IPS DF 6.9 (cell line): ENCODE measurements around the gene MDK.
A peak's percentile ranks its signal among the peaks of the same experiment; 100 is the strongest.

Source experiments
- DNase-seq: peaks from one replicate; pipeline ENCODE4 v3.0.0-alpha.2; 2013; ENCODE audit warnings: low read depth, low spot score
- H3K27ac ChIP-seq: one replicate; pipeline ENCODE4 v1.5.1; 2013; ENCODE audit warnings: low read length, control low read depth
- H3K27me3 ChIP-seq: 2 replicates; pipeline ENCODE4 v1.6.1; 2013; ENCODE audit warnings: mild to moderate bottlenecking, low read length; ENCODE audit not compliant: control insufficient read depth, insufficient read depth
- H3K36me3 ChIP-seq: 2 replicates; pipeline ENCODE4 v1.6.1; 2013; ENCODE audit warnings: low read length; ENCODE audit not compliant: control insufficient read depth, insufficient read depth
- H3K4me1 ChIP-seq: 2 replicates; pipeline ENCODE4 v1.6.1; 2013; ENCODE audit warnings: low read length; ENCODE audit not compliant: control insufficient read depth, insufficient read depth
- H3K4me3 ChIP-seq: 2 replicates; pipeline ENCODE4 v1.5.1; 2013; ENCODE audit warnings: mild to moderate bottlenecking, low read length
- H3K9me3 ChIP-seq: 2 replicates; pipeline ENCODE4 v1.6.1; 2013; ENCODE audit warnings: low read length, inconsistent platforms; ENCODE audit not compliant: control insufficient read depth, insufficient read depth
- WGBS: extraction: QIAGEN DNeasy Blood & Tissue Kit; methylation state at CpG from one replicate; pipeline ENCODE4 v1.1.7; 2013; ENCODE audit warnings: mixed read lengths, missing lambda C conversion rate; ENCODE audit not compliant: insufficient read length, insufficient coverage; 5-methylcytosine and 5-hydroxymethylcytosine counted together

The MDK gene

DNA sequence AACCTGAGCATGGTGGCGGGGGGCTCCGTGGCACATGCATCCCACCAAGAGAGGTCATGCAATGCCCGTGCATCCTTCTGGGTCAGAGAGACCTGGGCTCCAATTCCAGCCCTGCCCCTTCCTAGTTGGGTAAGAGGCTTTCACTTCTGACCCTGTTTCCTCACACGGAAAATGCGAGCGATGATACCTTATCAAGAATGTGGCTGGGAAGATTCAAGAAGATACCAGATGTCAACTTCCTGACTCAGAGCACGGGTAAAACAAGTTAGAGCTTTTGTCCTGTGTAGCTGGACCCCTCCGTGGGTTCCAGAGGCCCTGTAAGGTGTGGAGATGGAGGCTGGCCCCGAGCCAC is 42.9 kb upstream of the MDK start:
- Histone ChIP-seq H3K36me3 (no peaks in the 10 kb centered on the region), H3K27me3 (peaks cover 5% of the 10 kb centered on the region; the same call in 1 of the 2 replicates), H3K27ac (peak overlapping the region; percentile 70), H3K4me1 (peaks cover 19% of the 10 kb centered on the region), H3K4me3 (no peak overlapping the region; the same call in 1 of the 2 replicates), H3K9me3 (no peaks in the 10 kb centered on the region)
- no peak for DNase-seq
- no CpG with 5 or more reads among the region's 9 CpGs for WGBS

DNA sequence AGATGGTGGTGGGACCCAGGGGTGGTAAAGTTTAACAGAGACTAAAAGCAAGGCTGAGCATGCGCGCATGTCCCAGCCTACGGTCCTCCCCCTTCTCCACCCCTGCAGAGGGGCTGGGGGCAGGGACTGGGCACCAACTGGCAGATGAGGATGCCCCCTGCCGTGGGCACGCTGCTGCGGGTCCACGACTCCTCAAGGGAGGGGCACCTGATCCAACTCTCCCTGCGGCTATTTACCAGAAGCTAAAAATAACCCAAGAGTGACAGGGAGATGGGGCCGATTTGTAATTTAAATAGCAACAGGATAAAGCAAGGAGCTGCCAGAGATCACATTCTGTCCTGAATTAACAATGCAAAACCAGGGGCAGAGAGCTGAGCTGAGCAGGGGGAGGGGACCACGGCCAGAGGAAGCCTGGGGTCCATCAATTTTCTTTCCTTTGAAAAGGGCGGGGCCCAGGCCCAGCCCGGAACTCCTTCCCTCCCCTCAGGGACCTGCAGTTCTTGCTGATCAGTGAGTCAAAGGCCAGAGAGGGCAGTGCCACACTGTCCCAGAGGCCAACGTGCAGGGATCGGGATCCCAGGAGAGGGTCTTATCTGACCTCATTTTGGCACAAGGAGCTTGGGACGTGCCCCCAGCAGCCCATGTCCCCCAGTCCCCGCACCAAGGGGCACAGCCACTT is 42.3 kb upstream of the MDK start:
- Histone ChIP-seq H3K9me3 (no peaks in the 10 kb centered on the region), H3K36me3 (no peaks in the 10 kb centered on the region), H3K4me3 (no peak overlapping the region; the same call in 1 of the 2 replicates), H3K4me1 (peaks cover 19% of the 10 kb centered on the region), H3K27me3 (peaks cover under 1% of the 10 kb centered on the region; the same call in 1 of the 2 replicates), H3K27ac (peak overlapping the region; percentile 70)
- WGBS = no CpG with 5 or more reads among the region's 16 CpGs
- DNase-seq = peak; percentile 91

DNA sequence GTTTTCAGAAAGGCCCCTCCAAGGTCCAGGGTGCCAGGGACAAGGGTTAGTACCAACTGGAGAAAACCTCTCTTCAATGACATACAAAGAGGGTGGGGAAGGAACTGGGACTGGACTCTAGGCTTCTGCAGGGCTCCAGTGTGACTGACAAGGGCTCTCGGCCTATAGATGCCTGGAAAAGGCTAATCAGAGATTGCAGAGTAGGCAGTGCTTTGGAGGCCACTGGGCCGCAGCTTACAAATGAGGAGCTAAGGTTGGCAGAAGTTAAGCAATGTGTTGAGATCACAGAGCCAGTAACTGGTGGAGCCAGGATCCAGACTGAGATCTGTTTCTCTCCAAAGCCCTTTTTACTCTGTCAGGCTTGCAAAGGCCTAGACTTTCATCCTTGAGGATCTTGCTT is 41.7 kb upstream of the MDK start:
- H3K27me3 ChIP-seq = no peaks in the 10 kb centered on the region
- no peak for DNase-seq
- H3K9me3 ChIP-seq = no peaks in the 10 kb centered on the region
- no CpG with 5 or more reads among the region's 2 CpGs for WGBS
- H3K4me1 ChIP-seq = peaks cover 20% of the 10 kb centered on the region
- H3K36me3 ChIP-seq = no peaks in the 10 kb centered on the region
- H3K4me3 ChIP-seq = no peak overlapping the region
- peak overlapping the region; percentile 32 for H3K27ac ChIP-seq

DNA sequence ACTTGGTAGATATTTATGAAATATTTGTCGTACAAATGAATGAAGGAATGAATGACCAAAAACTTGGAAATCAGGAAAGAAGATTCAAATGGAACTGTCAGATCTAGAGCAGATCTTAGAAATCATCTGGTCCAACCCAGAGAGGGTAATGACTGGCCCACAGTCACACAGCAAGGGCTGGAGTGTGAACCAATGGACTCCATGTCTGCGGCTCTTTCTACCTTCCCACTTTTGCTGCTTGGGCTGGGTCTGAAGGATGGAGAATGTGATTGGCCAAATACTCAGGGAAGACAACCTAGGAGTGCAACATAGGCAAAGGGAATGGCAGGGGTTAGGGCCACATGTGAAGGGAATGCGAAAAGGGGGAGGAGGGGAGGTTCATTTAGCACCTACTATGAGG is 40.0 kb upstream of the MDK start:
- Histone ChIP-seq H3K27ac (no peak overlapping the region), H3K9me3 (no peaks in the 10 kb centered on the region), H3K4me1 (peaks cover 19% of the 10 kb centered on the region), H3K27me3 (no peaks in the 10 kb centered on the region), H3K36me3 (no peaks in the 10 kb centered on the region), H3K4me3 (no peak overlapping the region)
- no peak for DNase-seq
- WGBS = no CpG with 5 or more reads among the region's 3 CpGs

DNA sequence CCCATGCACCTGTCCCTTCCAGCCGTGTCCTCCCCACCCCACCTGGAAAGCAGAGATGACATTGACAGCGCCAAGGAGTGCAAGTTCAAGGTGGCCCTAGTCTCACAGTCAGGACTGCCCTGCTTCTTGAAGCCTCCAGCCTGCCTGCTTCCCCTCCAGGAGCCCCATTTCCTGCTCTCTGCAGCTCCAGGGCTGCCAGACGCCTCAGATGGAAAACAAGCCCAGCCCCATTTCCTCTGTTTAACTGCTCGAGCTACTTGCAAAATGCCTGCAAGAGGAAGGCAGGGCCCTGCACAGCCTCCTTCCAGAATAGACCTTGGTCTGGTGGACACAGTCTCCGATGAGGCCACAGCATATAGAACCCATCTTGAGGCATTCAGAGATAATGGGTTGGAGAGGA is 39.2 kb upstream of the MDK start:
- no CpG with 5 or more reads among the region's 5 CpGs for WGBS
- no peaks in the 10 kb centered on the region for H3K36me3 ChIP-seq
- no peaks in the 10 kb centered on the region for H3K9me3 ChIP-seq
- no peak overlapping the region for H3K27ac ChIP-seq
- no peak overlapping the region for H3K4me3 ChIP-seq
- DNase-seq = no peak
- H3K27me3 ChIP-seq = no peaks in the 10 kb centered on the region
- H3K4me1 ChIP-seq = peaks cover 20% of the 10 kb centered on the region

DNA sequence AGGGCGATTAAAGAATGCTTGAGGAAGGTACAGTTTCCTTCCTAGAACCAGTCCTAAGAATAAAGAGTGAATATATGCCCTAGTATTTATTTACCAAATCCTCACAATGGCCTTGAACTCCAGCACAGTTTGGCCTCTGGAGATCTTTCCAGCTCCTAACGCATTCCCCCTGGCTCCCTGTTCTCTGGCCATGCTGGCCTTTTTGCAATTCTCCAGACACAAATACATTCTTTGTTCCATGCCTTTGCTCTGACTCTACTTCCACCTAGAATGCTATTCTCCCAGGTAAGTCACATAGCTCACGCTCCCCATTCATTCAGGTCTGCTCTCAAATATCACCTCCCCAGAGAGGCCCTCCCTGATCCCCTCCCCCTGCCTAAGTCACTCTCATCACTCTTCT is 37.9 kb upstream of the MDK start:
- peaks cover 16% of the 10 kb centered on the region for H3K4me1 ChIP-seq
- no peak overlapping the region for H3K27ac ChIP-seq
- H3K36me3 ChIP-seq = no peaks in the 10 kb centered on the region
- DNase-seq = no peak
- H3K27me3 ChIP-seq = no peaks in the 10 kb centered on the region
- no peaks in the 10 kb centered on the region for H3K9me3 ChIP-seq
- WGBS = no CpG with 5 or more reads among the region's 3 CpGs
- H3K4me3 ChIP-seq = no peak overlapping the region

DNA sequence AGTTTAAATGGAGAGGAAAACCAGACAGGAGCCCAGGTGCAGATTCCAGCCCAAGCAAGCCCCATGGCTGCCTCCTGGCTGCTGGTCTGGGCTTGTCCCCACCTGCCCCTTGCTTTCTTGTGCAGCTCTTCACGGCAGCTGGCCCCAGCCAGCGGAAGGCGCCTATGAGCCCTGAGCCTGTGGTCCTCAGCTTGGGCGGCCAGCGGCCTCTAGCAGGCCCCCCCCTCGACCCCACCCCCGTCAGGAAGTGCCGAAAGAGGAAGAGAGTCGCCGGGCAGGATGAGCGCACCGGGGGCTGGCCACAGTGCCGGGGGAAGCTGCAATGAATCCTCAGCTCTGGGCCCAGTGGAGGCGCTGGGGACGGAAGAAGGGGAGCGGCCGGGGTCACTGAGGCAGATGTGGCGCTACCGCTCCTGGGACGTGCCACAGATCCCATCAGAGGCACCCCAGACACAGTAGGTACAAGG is 36.3 kb upstream of the MDK start:
- no CpG with 5 or more reads among the region's 20 CpGs for WGBS
- peaks cover 12% of the 10 kb centered on the region for H3K4me1 ChIP-seq
- no peaks in the 10 kb centered on the region for H3K27me3 ChIP-seq
- DNase-seq = no peak
- no peak overlapping the region for H3K27ac ChIP-seq
- no peaks in the 10 kb centered on the region for H3K36me3 ChIP-seq
- H3K9me3 ChIP-seq = no peaks in the 10 kb centered on the region
- H3K4me3 ChIP-seq = no peak overlapping the region

DNA sequence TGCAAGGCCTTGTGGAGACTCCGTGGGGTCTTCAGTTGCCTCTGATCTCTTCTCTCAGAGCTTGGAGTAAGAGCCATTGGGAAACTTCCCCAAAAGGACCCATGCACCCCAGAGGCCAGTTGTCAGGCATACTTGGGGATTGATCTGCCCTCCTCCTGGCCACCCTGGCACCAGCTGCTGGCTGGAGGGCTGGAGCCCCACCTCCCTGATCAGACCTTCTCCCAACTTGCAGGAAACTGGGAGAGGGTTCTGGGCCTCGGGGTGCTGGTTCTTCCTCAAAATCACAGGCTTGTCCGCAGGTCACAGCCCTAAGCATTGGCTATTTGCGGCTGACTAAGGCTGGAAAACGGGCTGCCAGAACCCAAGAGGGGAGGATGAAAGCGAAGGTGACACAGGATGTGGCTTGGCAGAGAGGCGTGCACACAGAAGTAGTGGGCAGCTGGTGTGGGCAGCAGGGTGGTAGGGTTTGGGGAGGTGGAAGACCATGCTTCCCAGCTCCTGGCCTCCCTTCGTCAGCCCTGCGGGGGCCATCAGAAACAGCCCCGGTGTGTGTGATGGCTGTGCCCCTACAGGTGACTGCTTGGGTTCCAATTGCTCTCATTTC is 35.5 kb upstream of the MDK start:
- Histone ChIP-seq H3K36me3 (no peaks in the 10 kb centered on the region), H3K4me1 (peaks cover 11% of the 10 kb centered on the region), H3K27ac (no peak overlapping the region), H3K4me3 (no peak overlapping the region), H3K9me3 (no peaks in the 10 kb centered on the region), H3K27me3 (no peaks in the 10 kb centered on the region)
- DNase-seq = no peak
- no CpG with 5 or more reads among the region's 10 CpGs for WGBS

DNA sequence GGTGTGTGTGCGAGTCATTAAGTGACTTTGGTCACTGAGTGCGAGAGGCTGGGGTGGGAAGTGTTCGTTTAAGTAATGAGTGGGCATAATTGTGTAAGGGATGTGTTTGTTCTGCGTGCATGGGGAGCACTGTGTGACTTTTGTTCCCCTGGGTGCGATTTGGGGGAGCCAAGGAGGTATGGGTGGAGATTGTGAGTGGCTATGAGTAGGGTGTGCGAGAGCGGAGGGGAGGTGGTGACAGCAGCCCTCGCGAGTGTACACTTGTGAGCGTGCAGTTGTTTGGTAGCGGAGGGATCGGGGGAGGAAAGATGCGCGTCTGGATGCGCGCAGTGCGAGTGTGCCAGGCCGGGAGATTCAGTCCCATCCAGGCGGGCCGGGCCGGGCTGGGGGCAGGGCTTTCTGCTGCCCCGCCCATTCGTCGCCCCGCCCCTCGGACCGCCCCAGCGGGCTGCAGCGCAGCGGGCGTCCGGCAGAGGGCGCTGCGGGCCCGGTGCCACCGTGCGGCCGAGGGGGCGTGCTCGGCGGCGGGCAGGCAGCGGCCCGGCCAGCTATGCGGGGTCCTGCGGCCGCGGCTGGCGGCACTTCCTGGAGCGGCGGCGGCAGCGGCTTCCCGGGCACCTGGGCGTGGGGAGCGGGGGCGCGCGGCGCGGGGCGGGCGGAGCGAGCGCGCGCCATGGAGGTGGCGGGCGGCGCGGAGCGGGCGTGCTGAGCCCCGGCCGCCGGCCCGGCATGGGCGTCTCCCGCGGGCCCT is 34.4 kb upstream of the MDK start, which contains the start of gene DGKZ:
DGKZ (plus strand) TSS at position 578 of the 751 bp plus-strand sequence. CDS start 197 bp downstream, outside the sequence.
- Histone ChIP-seq H3K36me3 (0 out of 2 replicates have a peak, but pooled peaks cover 3% of the 10 kb centered on the region), H3K4me3 (peak within 1 kb of the TSS; percentile 91), H3K4me1 (peaks cover 12% of the 10 kb centered on the region), H3K27ac (no peak within 1 kb of the TSS), H3K27me3 (no peaks in the 10 kb centered on the region), H3K9me3 (no peaks in the 10 kb centered on the region)
- no CpG with 5 or more reads among the region's 80 CpGs for WGBS
- DNase-seq = no peak

DNA sequence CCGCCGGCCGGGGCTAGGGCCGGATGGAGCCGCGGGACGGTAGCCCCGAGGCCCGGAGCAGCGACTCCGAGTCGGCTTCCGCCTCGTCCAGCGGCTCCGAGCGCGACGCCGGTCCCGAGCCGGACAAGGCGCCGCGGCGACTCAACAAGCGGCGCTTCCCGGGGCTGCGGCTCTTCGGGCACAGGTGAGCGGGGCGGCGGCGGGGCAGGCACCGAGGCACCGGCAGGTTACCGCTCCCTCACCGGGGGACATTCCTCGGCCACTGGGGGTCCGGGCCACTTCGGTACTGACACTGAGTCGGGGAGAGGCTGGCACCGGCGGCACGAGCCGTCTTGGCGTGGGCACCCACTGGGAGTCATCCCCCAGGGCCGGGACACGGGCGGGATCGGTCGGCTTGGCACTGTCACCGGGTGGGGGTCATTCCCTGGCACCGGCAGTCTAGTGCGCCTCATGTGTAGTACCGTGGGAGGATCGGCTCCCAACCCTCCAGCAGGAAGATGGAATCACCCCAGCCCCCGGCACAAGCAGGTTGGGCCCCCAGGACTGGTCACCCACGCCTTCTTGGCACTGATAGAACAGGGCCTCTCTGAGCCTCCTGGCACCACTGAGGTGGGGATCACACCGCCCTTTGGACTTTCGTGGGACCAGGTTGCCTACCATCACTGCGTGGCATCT is 33.7 kb upstream of the MDK start:
- 0 out of 2 replicates have a peak, but pooled peaks cover 3% of the 10 kb centered on the region for H3K36me3 ChIP-seq
- H3K27me3 ChIP-seq = no peaks in the 10 kb centered on the region
- H3K4me1 ChIP-seq = peaks cover 15% of the 10 kb centered on the region
- H3K9me3 ChIP-seq = no peaks in the 10 kb centered on the region
- no peak for DNase-seq
- peak overlapping the region; percentile 91 for H3K4me3 ChIP-seq
- H3K27ac ChIP-seq = no peak overlapping the region
- WGBS = no CpG with 5 or more reads among the region's 63 CpGs
